Kidney epithelial cell (primary cell): Measurements from ENCODE around the gene OPTC. TPM values are rescaled to one million over a fixed set of nuclear protein-coding genes. Genes with fewer than 3 reads are reported as not detected.
A peak's percentile ranks its signal among the peaks of the same experiment; 100 is the strongest.

Experiments used
- DNase-seq: peaks from one replicate; pipeline ENCODE4 v3.0.0-alpha.2; 2010; ENCODE audit warnings: low read depth
- H3K27me3 ChIP-seq: 2 replicates; pipeline ENCODE4 v1.6.0; 2011; ENCODE audit warnings: low read length; ENCODE audit not compliant: control insufficient read depth, insufficient read depth
- H3K36me3 ChIP-seq: 2 replicates; pipeline ENCODE4 v1.5.1; 2011; ENCODE audit warnings: low read length; ENCODE audit not compliant: control insufficient read depth, insufficient read depth
- H3K4me3 ChIP-seq: 2 replicates; pipeline ENCODE4 v1.5.1; 2011; ENCODE audit warnings: low read depth, mild to moderate bottlenecking, control low read depth, low read length
- total RNA-seq: library from RNA; depleted of rRNA; stranded (reverse); fragments of >200 nt; gene quantifications from 2 replicates; pipeline ENCODE4 v1.2.3, GENCODE V29; 2015
- TF ChIP-seq, protein P1 (sequence below): IDR thresholded peaks from 2 replicates; pipeline ENCODE4 v1.5.1; 2011; ENCODE audit warnings: mild to moderate bottlenecking, moderate library complexity, low read length, control low read depth, inconsistent platforms; ENCODE audit not compliant: insufficient read depth, poor library complexity, severe bottlenecking

OPTC gene
- total RNA-seq, 1 donor from 2014 or later = not detected

DNA sequence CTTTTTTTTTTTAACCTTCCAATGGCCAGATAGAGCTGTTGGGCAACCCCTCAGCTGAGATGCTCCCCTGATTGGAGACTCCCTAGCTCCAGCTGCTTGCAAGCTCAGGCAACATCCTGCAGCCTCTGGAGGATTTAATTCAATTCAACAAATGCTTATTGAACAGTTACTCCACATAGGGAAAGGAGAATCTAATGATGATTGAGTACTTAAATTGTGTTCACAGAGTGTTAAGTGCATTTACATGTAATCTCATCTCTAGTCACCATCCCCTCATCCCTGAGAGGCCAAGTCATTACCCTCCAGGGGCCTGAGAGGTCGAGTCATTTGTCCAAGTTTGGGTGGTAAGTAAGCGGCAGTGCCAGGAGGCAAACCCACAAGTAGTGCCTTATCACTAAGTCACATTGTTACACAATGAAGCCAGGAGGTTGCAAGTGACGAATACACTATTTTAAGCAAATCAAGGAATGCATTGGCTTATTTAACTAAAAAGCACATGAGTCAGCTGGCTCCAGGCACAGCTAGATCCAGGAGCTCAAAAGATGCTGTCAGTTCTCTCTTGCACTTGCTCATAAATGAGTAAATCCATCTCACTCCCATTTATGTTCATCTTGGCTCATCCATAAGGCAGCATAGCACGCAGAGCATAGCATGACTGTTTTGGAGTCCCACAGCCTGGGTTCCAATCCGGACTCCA, 64.3 kb downstream of the OPTC start:
- no peaks in the 10 kb centered on the region for H3K36me3 ChIP-seq
- no peak overlapping the region for H3K4me3 ChIP-seq
- no peaks in the 10 kb centered on the region for H3K27me3 ChIP-seq
- DNase-seq = peak; percentile 92
- TF ChIP-seq, protein P1, sequence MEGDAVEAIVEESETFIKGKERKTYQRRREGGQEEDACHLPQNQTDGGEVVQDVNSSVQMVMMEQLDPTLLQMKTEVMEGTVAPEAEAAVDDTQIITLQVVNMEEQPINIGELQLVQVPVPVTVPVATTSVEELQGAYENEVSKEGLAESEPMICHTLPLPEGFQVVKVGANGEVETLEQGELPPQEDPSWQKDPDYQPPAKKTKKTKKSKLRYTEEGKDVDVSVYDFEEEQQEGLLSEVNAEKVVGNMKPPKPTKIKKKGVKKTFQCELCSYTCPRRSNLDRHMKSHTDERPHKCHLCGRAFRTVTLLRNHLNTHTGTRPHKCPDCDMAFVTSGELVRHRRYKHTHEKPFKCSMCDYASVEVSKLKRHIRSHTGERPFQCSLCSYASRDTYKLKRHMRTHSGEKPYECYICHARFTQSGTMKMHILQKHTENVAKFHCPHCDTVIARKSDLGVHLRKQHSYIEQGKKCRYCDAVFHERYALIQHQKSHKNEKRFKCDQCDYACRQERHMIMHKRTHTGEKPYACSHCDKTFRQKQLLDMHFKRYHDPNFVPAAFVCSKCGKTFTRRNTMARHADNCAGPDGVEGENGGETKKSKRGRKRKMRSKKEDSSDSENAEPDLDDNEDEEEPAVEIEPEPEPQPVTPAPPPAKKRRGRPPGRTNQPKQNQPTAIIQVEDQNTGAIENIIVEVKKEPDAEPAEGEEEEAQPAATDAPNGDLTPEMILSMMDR = no peak

Other genes with a start within 250 kb of the OPTC start
- gene BTG2, start 188.6 kb upstream of the OPTC start, total RNA-seq = 24.1 and 24.3 TPM in 2 replicates
- gene FMOD, start 143.0 kb upstream of the OPTC start, total RNA-seq = 0.62 and 0.79 TPM in 2 replicates
- gene PRELP, start 18.3 kb upstream of the OPTC start, total RNA-seq = under 0.01 TPM in 1 of 2 replicates, not detected in the other
- 38.8 and 47.2 TPM in 2 replicates for gene ATP2B4, start 132.7 kb downstream of the OPTC start, total RNA-seq